ENCODE measurements around the gene TRIM40.

DNA sequence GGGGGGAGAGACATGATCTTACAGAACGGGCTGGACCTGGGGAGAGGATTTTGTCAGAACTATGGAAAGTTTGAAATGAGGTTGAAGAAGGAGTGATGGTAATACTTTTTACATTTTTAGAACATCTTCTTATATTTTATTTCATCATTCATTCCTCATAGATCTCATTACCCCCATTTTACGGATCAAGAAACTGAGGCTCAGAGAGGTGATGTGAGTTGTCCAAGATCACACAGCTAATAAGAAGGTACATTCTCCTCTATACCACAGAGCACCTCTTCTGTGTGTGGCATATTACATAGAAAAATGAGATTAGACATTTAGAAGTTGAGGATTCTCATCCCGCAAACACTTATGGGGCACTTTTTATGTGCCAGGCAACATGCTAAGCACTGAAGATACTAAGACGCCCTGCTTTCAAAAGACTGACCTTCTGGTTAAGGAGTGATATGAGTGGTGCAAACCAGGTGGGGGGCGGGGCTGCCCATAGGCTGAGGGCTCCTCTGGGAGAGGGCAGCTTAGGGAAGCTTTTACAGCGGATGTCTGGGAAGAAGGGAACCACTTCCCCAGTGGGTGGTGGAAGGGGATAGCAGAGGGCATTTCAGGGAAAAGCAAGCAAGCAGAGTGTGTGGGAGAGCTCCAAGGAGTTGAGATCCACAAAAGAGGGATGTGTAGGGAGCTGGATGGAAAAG is 42.9 kb upstream of the TRIM40 start:
- TF ChIP-seq POLR2A (IDR thresholded peaks at IDR 0.05; ENCODE audit: low read length) (no peak), GATA1 (IDR thresholded peaks at IDR 0.05; ENCODE audit: low read depth, low read length) (no peak)

All from erythroblast (primary cell).